ENCODE results near the gene NDUFS4.
"Not testable (repeated sequence)": the region's sequence is repeated elsewhere in the genome, so short reads cannot be mapped to it uniquely, and the experiment has no call there.

NDUFS4 gene

GRCh38 chr5:53575101-53575500, 14.7 kb downstream of the NDUFS4 start:
- DNase-seq (ENCODE audit: low read depth in 2 of 2) = no peak

- DNase-seq (ENCODE audit: low read depth in 2 of 2) = peak; percentile 57 to 58
Observed at GRCh38 chr5:53575831-53576230, 15.4 kb downstream of the NDUFS4 start.

- no peak for DNase-seq (ENCODE audit: low read depth in 2 of 2)
Observed at GRCh38 chr5:53576674-53577073, 16.2 kb downstream of the NDUFS4 start.

- no peak for DNase-seq (ENCODE audit: low read depth in 2 of 2)
Observed at GRCh38 chr5:53578854-53579253, 18.4 kb downstream of the NDUFS4 start.

GRCh38 chr5:53580547-53580946, 20.1 kb downstream of the NDUFS4 start:
- DNase-seq (ENCODE audit: low read depth in 2 of 2) = no peak

GRCh38 chr5:53582225-53582624, 21.8 kb downstream of the NDUFS4 start:
- no peak for DNase-seq (ENCODE audit: low read depth in 2 of 2)

GRCh38 chr5:53590759-53591158, 30.3 kb downstream of the NDUFS4 start:
- DNase-seq (ENCODE audit: low read depth in 2 of 2) = no peak

- no peak for DNase-seq (ENCODE audit: low read depth in 2 of 2)
Observed at GRCh38 chr5:53594419-53594818, 34.0 kb downstream of the NDUFS4 start.

- no peak for DNase-seq (ENCODE audit: low read depth in 2 of 2)
Observed at GRCh38 chr5:53597894-53598293, 37.5 kb downstream of the NDUFS4 start.

GRCh38 chr5:53601570-53601969, 41.1 kb downstream of the NDUFS4 start:
- no peak for DNase-seq (ENCODE audit: low read depth in 2 of 2)

- DNase-seq (ENCODE audit: low read depth in 2 of 2) = peak in 1 of 2 experiments; percentile 4
Observed at GRCh38 chr5:53603009-53603687, 42.7 kb downstream of the NDUFS4 start.

- DNase-seq (ENCODE audit: low read depth in 2 of 2) = no peak
Observed at GRCh38 chr5:53604309-53604708, 43.9 kb downstream of the NDUFS4 start.

GRCh38 chr5:53607886-53608285, 47.4 kb downstream of the NDUFS4 start:
- DNase-seq (ENCODE audit: low read depth in 2 of 2) = peak; percentile 40 to 44

- DNase-seq (ENCODE audit: low read depth in 2 of 2) = not testable (repeated sequence)
Observed at GRCh38 chr5:53608897-53609296, 48.5 kb downstream of the NDUFS4 start.

GRCh38 chr5:53613061-53613460, 52.6 kb downstream of the NDUFS4 start:
- no peak for DNase-seq (ENCODE audit: low read depth in 2 of 2)

- no peak for DNase-seq (ENCODE audit: low read depth in 2 of 2)
Observed at GRCh38 chr5:53613536-53613935, 53.1 kb downstream of the NDUFS4 start.

GRCh38 chr5:53614376-53614885, 54.0 kb downstream of the NDUFS4 start:
- DNase-seq (ENCODE audit: low read depth in 2 of 2) = no peak

GRCh38 chr5:53616939-53617549, 56.6 kb downstream of the NDUFS4 start:
- no peak for DNase-seq (ENCODE audit: low read depth in 2 of 2)

GRCh38 chr5:53631251-53631650, 70.8 kb downstream of the NDUFS4 start:
- DNase-seq (ENCODE audit: low read depth in 2 of 2) = no peak

GRCh38 chr5:53642061-53642460, 81.6 kb downstream of the NDUFS4 start:
- DNase-seq (ENCODE audit: low read depth in 2 of 2) = peak; percentile 21 to 23

- no peak for DNase-seq (ENCODE audit: low read depth in 2 of 2)
Observed at GRCh38 chr5:53643445-53643844, 83.0 kb downstream of the NDUFS4 start.

- DNase-seq (ENCODE audit: low read depth in 2 of 2) = no peak
Observed at GRCh38 chr5:53645078-53645477, 84.6 kb downstream of the NDUFS4 start.

- no peak for DNase-seq (ENCODE audit: low read depth in 2 of 2)
Observed at GRCh38 chr5:53649352-53649751, 88.9 kb downstream of the NDUFS4 start.
